Vagina (tissue), 2 donors: Measurements from ENCODE around the gene OR1J1.

Source experiments
- POLR2A ChIP-seq, 2 donors: fragments of 450-650 bp; IDR thresholded peaks; one replicate each; pipeline ENCODE4 v1.6.1; 2017; ENCODE audit warnings: antibody characterized with exemption in 2 of 2, mild to moderate bottlenecking in 2 of 2, moderate library complexity in 2 of 2
- POLR2AphosphoS5 ChIP-seq, 2 donors: sonication (generic); formaldehyde crosslinking; IDR thresholded peaks; one replicate each; pipeline ENCODE4 v1.9.0; 2017; ENCODE audit warnings: antibody characterized with exemption in 2 of 2, mild to moderate bottlenecking in 2 of 2, low read depth in 1 of 2; ENCODE audit not compliant: insufficient read depth in 1 of 2
- TF ChIP-seq, protein P1 (sequence below), 3 experiments: fragments of 450-650 bp in 2 of 3; fragments of 200-600 bp in 1 of 3; sonication (generic) in 1 of 3; IDR thresholded peaks; one replicate each; pipeline ENCODE4 v1.5.1; 2017 to 2019; ENCODE audit warnings: antibody characterized with exemption in 3 of 3, mild to moderate bottlenecking in 2 of 3, moderate library complexity in 2 of 3

DNA sequence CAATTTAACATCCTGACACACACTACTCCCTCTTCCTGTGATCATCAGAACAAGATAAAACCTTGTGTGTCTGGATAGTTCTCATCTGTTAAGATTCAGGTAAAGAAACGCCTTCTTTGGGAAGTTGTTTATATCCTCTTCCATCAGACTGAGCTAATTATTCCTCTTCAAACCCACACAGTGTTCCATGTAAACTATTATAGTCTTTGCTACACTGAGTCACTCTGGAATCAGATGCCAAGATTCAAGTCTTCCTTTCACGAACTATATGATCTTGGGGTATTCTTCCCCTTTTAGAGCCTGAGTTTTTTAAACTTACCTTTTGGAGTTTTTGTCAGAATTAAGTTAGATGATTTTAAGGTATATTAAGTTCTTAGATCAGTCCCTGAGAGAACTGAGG, 2.0 kb downstream of the OR1J1 start:
- TF ChIP-seq POLR2A (IDR thresholded peaks at IDR 0.05) (no peak), POLR2AphosphoS5 (IDR thresholded peaks at IDR 0.05; ENCODE audit: insufficient read depth in 1 of 2, low read depth in 1 of 2) (no peak)
- TF ChIP-seq, protein P1, sequence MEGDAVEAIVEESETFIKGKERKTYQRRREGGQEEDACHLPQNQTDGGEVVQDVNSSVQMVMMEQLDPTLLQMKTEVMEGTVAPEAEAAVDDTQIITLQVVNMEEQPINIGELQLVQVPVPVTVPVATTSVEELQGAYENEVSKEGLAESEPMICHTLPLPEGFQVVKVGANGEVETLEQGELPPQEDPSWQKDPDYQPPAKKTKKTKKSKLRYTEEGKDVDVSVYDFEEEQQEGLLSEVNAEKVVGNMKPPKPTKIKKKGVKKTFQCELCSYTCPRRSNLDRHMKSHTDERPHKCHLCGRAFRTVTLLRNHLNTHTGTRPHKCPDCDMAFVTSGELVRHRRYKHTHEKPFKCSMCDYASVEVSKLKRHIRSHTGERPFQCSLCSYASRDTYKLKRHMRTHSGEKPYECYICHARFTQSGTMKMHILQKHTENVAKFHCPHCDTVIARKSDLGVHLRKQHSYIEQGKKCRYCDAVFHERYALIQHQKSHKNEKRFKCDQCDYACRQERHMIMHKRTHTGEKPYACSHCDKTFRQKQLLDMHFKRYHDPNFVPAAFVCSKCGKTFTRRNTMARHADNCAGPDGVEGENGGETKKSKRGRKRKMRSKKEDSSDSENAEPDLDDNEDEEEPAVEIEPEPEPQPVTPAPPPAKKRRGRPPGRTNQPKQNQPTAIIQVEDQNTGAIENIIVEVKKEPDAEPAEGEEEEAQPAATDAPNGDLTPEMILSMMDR (IDR thresholded peaks at IDR 0.05): no peak
